H9 (cell line): Measurements from ENCODE around the gene NAP1L1. TPM values are rescaled to one million over a fixed set of nuclear protein-coding genes. Genes with fewer than 3 reads are reported as not detected.
A peak's percentile ranks its signal among the peaks of the same experiment; 100 is the strongest.

Experiments used
- DNase-seq: peaks from one replicate; pipeline ENCODE4 v3.0.0-alpha.2; 2017
- H2AFZ ChIP-seq: one replicate; pipeline ENCODE4 v1.6.1; 2013; ENCODE audit warnings: mild to moderate bottlenecking, low read length, control low read depth, moderate library complexity
- H2AK5ac ChIP-seq: 2 replicates; pipeline ENCODE4 v1.6.1; 2013; ENCODE audit warnings: low read length, control low read depth, mixed read lengths; ENCODE audit not compliant: insufficient read length
- H2BK120ac ChIP-seq: one replicate; pipeline ENCODE4 v1.6.1; 2013; ENCODE audit warnings: low read depth, mild to moderate bottlenecking, low read length, control low read depth, inconsistent platforms; ENCODE audit not compliant: poor library complexity, severe bottlenecking
- H2BK12ac ChIP-seq: 2 replicates; pipeline ENCODE4 v1.6.1; 2013; ENCODE audit warnings: low read length, control low read depth, mixed read lengths, low read depth; ENCODE audit not compliant: insufficient read length
- H2BK15ac ChIP-seq: 2 replicates; pipeline ENCODE4 v1.6.1; 2013; ENCODE audit warnings: low read depth, low read length, control low read depth
- H2BK20ac ChIP-seq: one replicate; pipeline ENCODE4 v1.6.1; 2013; ENCODE audit warnings: low read depth, mild to moderate bottlenecking, low read length, control low read depth, inconsistent platforms; ENCODE audit not compliant: poor library complexity, severe bottlenecking
- H2BK5ac ChIP-seq: 2 replicates; pipeline ENCODE4 v1.6.1; 2013; ENCODE audit warnings: low read length, control low read depth, mixed read lengths; ENCODE audit not compliant: insufficient read length
- H3K14ac ChIP-seq: 2 replicates; pipeline ENCODE4 v1.6.1; 2013; ENCODE audit warnings: low read length, control low read depth; ENCODE audit not compliant: insufficient read depth
- H3K18ac ChIP-seq: 2 replicates; pipeline ENCODE4 v1.6.1; 2013; ENCODE audit warnings: low read depth, mild to moderate bottlenecking, mixed read lengths, low read length, control low read depth; ENCODE audit not compliant: insufficient read length
- H3K23ac ChIP-seq: 2 replicates; pipeline ENCODE4 v1.6.1; 2013; ENCODE audit warnings: low read length, control low read depth, mixed read lengths, low read depth; ENCODE audit not compliant: insufficient read length
- H3K23me2 ChIP-seq: 2 replicates; pipeline ENCODE4 v1.6.1; 2013; ENCODE audit warnings: low read depth, mild to moderate bottlenecking, mixed read lengths, low read length, control low read depth; ENCODE audit not compliant: insufficient read length, poor library complexity, severe bottlenecking
- H3K27ac ChIP-seq: 2 replicates; pipeline ENCODE4 v1.5.1; 2013; ENCODE audit warnings: low read length, control low read depth, mixed read lengths, low read depth; ENCODE audit not compliant: insufficient read length
- H3K27me3 ChIP-seq: 2 replicates; pipeline ENCODE4 v1.6.1; 2013; ENCODE audit warnings: low read length, control low read depth, inconsistent platforms; ENCODE audit not compliant: insufficient read depth
- H3K4ac ChIP-seq: 2 replicates; pipeline ENCODE4 v1.6.1; 2013; ENCODE audit warnings: low read depth, mild to moderate bottlenecking, control low read depth, inconsistent platforms, low read length, moderate library complexity
- H3K4me1 ChIP-seq: 2 replicates; pipeline ENCODE4 v1.6.1; 2013; ENCODE audit warnings: low read length, control low read depth, inconsistent platforms; ENCODE audit not compliant: insufficient read depth
- H3K4me2 ChIP-seq: 2 replicates; pipeline ENCODE4 v1.6.1; 2013; ENCODE audit warnings: low read length, control low read depth, mixed read lengths; ENCODE audit not compliant: insufficient read length, insufficient read depth
- H3K56ac ChIP-seq: 2 replicates; pipeline ENCODE4 v1.6.1; 2013; ENCODE audit warnings: low read depth, mild to moderate bottlenecking, mixed read lengths, low read length, control low read depth; ENCODE audit not compliant: insufficient read length
- H3K79me1 ChIP-seq: 2 replicates; pipeline ENCODE4 v1.6.1; 2013; ENCODE audit warnings: low read depth, mild to moderate bottlenecking, moderate library complexity, low read length, control low read depth, inconsistent platforms; ENCODE audit not compliant: insufficient read depth, poor library complexity, severe bottlenecking
- H3K79me2 ChIP-seq: 2 replicates; pipeline ENCODE4 v1.6.1; 2013; ENCODE audit warnings: low read length, control low read depth, inconsistent platforms; ENCODE audit not compliant: insufficient read depth
- H3K9ac ChIP-seq: 2 replicates; pipeline ENCODE4 v1.6.1; 2013; ENCODE audit warnings: low read length, control low read depth, mixed read lengths; ENCODE audit not compliant: insufficient read length; ENCODE audit errors: extremely low read depth
- H3K9me3 ChIP-seq: one replicate; pipeline ENCODE4 v1.6.1; 2013; ENCODE audit warnings: low read depth, low read length, inconsistent platforms; ENCODE audit not compliant: control insufficient read depth
- H3T11ph ChIP-seq: one replicate; pipeline ENCODE4 v1.6.1; 2013; ENCODE audit warnings: mild to moderate bottlenecking, low read length, control low read depth, inconsistent platforms
- H4K20me1 ChIP-seq: one replicate; pipeline ENCODE4 v1.6.1; 2013; ENCODE audit not compliant: control insufficient read depth, insufficient read length, insufficient read depth
- H4K5ac ChIP-seq: 2 replicates; pipeline ENCODE4 v1.6.1; 2013; ENCODE audit warnings: low read depth, mild to moderate bottlenecking, mixed read lengths, low read length, control low read depth; ENCODE audit not compliant: insufficient read length
- H4K8ac ChIP-seq: replicated peaks from 2 replicates; pipeline ENCODE4 v1.6.1; 2013; ENCODE audit warnings: low read length, control low read depth, mixed read lengths, low read depth; ENCODE audit not compliant: insufficient read length
- H4K91ac ChIP-seq: 2 replicates; pipeline ENCODE4 v1.6.1; 2013; ENCODE audit warnings: low read depth, mild to moderate bottlenecking, moderate library complexity, mixed read lengths, low read length, control low read depth; ENCODE audit not compliant: insufficient read length
- H3K27ac Mint-ChIP-seq, 3 experiments: 2 replicates in 2 of 3; 3 replicates in 1 of 3; pipeline ENCODE4 v1.8.0; 2020 to 2021; ENCODE audit warnings: mixed read lengths in 3 of 3, mild to moderate bottlenecking in 1 of 3, moderate library complexity in 1 of 3
- H3K27me3 Mint-ChIP-seq: 2 replicates; pipeline ENCODE4 v1.8.0; 2021; ENCODE audit warnings: low read depth, mild to moderate bottlenecking, moderate library complexity, mixed read lengths
- H3K36me3 Mint-ChIP-seq, 3 experiments: 2 replicates in 2 of 3; 3 replicates in 1 of 3; pipeline ENCODE4 v1.8.0; 2020 to 2021; ENCODE audit warnings: low read depth in 3 of 3, mixed read lengths in 3 of 3; ENCODE audit not compliant: insufficient read depth in 1 of 3
- H3K4me1 Mint-ChIP-seq, 2 experiments: 2 replicates each; pipeline ENCODE4 v1.8.0; 2020; ENCODE audit warnings: mixed read lengths in 2 of 2
- H3K4me3 Mint-ChIP-seq, 2 experiments: 2 replicates in 1 of 2; 3 replicates in 1 of 2; pipeline ENCODE4 v1.8.0; 2020 to 2021; ENCODE audit warnings: mild to moderate bottlenecking in 2 of 2, mixed read lengths in 2 of 2, moderate library complexity in 1 of 2
- H3K9me3 Mint-ChIP-seq, 2 experiments: 2 replicates in 1 of 2; 3 replicates in 1 of 2; pipeline ENCODE4 v1.8.0; 2020; ENCODE audit warnings: mild to moderate bottlenecking in 2 of 2, mixed read lengths in 2 of 2, moderate library complexity in 1 of 2
- WGBS: extraction: QIAGEN DNeasy Blood & Tissue Kit; methylation state at CpG from one replicate; pipeline ENCODE4 v1.1.7; 2013; ENCODE audit warnings: missing lambda C conversion rate, low lambda C conversion rate, mixed read lengths; ENCODE audit not compliant: insufficient read length; ENCODE audit errors: extremely low coverage; 5-methylcytosine and 5-hydroxymethylcytosine counted together
- total RNA-seq: library from RNA; stranded (reverse); gene quantifications from 2 replicates; pipeline ENCODE4 v1.2.1, GENCODE V29; 2021
- TF ChIP-seq, protein P1 (sequence below): fragments of 200-600 bp; sonication (generic); conservative IDR thresholded peaks from 3 replicates; pipeline ENCODE4 v1.8.0; 2021; ENCODE audit warnings: antibody characterized with exemption, mild to moderate bottlenecking

The NAP1L1 gene
- total RNA-seq, 1 experiment from 2014 or later = 1,012 TPM

DNA sequence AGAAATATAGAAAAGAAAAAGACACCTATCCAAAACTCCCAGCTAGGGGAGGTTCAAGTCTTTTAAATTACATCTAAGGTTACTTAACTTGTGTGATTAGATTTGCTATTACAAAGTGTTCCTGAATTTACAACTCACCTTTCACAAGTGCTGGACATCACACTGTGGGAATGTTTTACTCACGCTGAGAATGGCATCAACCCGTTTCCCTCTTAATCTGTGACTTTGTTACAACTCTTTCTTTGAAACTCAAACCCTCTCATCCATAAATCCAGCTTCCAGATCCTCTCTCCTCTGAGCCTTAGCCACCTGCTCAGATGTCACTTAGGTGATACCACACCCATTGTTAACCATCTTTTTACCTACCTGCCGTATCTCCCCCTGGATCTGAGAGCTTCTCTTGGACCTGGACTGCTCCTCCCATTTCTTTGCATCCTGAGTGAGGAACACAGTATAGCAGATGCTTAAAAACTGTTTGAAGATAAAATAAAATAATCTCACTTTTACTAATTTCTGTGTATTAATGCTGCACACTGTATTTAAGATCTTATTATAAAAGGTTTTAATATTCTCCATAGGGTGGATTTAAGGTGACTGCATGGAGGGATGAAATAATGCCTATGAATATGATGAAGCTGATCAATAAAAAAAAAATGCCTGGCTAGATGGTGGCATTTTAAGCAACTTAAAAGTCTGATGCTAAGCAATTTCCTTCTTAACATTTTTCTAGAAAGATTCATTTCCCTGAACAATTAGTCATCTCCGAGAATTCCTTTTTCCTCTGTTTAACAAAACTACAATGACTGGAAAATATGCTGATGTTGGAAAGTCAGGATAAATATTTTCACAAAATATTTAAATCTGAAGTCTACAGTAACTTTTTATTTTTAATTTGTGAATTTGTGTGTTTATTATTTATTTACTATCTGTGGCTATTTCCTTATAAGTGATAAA, 39.1 kb upstream of the NAP1L1 start:
- H3K27ac ChIP-seq = no peak overlapping the region

More for the DNA sequence above, 39.1 kb upstream of the NAP1L1 start:
- no peaks in the 10 kb centered on the region for H3K27me3 ChIP-seq
- no peaks in the 10 kb centered on the region for H3K9me3 Mint-ChIP-seq
- H3K23ac ChIP-seq = no peak overlapping the region
- H3K4me2 ChIP-seq = no peak overlapping the region
- no peak overlapping the region for H2AK5ac ChIP-seq
- no peaks in the 10 kb centered on the region for H3K4me1 Mint-ChIP-seq
- H4K20me1 ChIP-seq = no peaks in the 10 kb centered on the region
- no peak overlapping the region for H2BK12ac ChIP-seq
- no peak for DNase-seq
- no peaks in the 10 kb centered on the region for H3K23me2 ChIP-seq
- no peak overlapping the region for H2BK120ac ChIP-seq
- no peak overlapping the region for H3K56ac ChIP-seq
- H3K4me1 ChIP-seq = no peaks in the 10 kb centered on the region
- H3K4me3 Mint-ChIP-seq = no peak overlapping the region
- H2AFZ ChIP-seq = no peak overlapping the region
- no peak overlapping the region for H3T11ph ChIP-seq
- no peak overlapping the region for H2BK15ac ChIP-seq
- no CpG with 5 or more reads among the region's 4 CpGs for WGBS
- H3K36me3 Mint-ChIP-seq = no peaks in the 10 kb centered on the region; a peak in 1 of 7 replicates
- no peaks in the 10 kb centered on the region for H3K79me2 ChIP-seq
- no peak overlapping the region for H3K14ac ChIP-seq
- no peaks in the 10 kb centered on the region for H3K9me3 ChIP-seq
- H3K79me1 ChIP-seq = no peaks in the 10 kb centered on the region
- H3K27me3 Mint-ChIP-seq = no peaks in the 10 kb centered on the region; the same call in 1 of the 2 replicates
- peak overlapping the region in 1 of 3 experiments; percentile 32; a peak in 1 of 7 replicates for H3K27ac Mint-ChIP-seq
- H2BK5ac ChIP-seq = no peak overlapping the region
- TF ChIP-seq, protein P1, sequence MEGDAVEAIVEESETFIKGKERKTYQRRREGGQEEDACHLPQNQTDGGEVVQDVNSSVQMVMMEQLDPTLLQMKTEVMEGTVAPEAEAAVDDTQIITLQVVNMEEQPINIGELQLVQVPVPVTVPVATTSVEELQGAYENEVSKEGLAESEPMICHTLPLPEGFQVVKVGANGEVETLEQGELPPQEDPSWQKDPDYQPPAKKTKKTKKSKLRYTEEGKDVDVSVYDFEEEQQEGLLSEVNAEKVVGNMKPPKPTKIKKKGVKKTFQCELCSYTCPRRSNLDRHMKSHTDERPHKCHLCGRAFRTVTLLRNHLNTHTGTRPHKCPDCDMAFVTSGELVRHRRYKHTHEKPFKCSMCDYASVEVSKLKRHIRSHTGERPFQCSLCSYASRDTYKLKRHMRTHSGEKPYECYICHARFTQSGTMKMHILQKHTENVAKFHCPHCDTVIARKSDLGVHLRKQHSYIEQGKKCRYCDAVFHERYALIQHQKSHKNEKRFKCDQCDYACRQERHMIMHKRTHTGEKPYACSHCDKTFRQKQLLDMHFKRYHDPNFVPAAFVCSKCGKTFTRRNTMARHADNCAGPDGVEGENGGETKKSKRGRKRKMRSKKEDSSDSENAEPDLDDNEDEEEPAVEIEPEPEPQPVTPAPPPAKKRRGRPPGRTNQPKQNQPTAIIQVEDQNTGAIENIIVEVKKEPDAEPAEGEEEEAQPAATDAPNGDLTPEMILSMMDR = no peak
- no peak overlapping the region for H3K18ac ChIP-seq
- no peak overlapping the region for H2BK20ac ChIP-seq
- no peak overlapping the region for H4K5ac ChIP-seq
- H3K9ac ChIP-seq = no peak overlapping the region
- no peak overlapping the region for H4K8ac ChIP-seq
- H3K4ac ChIP-seq = no peak overlapping the region
- no peak overlapping the region for H4K91ac ChIP-seq
